Activated gamma-delta T cell treated with anti-CD3 and anti-CD28 coated beads, Interleukin-2, amount 50 U/mL, for 16 hours (primary cell): Measurements from ENCODE around the gene MAN2A1.
"Not testable (repeated sequence)": the region's sequence is repeated elsewhere in the genome, so short reads cannot be mapped to it uniquely, and the experiment has no call there.

Source experiments
- DNase-seq: peaks from one replicate; pipeline ENCODE4 v3.0.0-alpha.2; 2020; ENCODE audit warnings: low read depth

MAN2A1 gene

GRCh38 chr5:109826426-109826825, 136.7 kb downstream of the MAN2A1 start:
- no peak for DNase-seq

- DNase-seq = no peak
These were observed 139.6 kb downstream of the MAN2A1 start for GRCh38 chr5:109829331-109829730.

GRCh38 chr5:109830955-109831502, 141.3 kb downstream of the MAN2A1 start:
- DNase-seq = no peak

GRCh38 chr5:109832207-109833188, 142.8 kb downstream of the MAN2A1 start:
- DNase-seq = not testable (repeated sequence)

- no peak for DNase-seq
These were observed 144.2 kb downstream of the MAN2A1 start for GRCh38 chr5:109833946-109834345.

- no peak for DNase-seq
These were observed 146.6 kb downstream of the MAN2A1 start for GRCh38 chr5:109836280-109836679.

GRCh38 chr5:109837231-109837861, 147.6 kb downstream of the MAN2A1 start:
- no peak for DNase-seq

- no peak for DNase-seq
These were observed 148.4 kb downstream of the MAN2A1 start for GRCh38 chr5:109838157-109838556.

GRCh38 chr5:109844148-109844547, 154.4 kb downstream of the MAN2A1 start:
- no peak for DNase-seq

GRCh38 chr5:109844695-109845094, 155.0 kb downstream of the MAN2A1 start:
- DNase-seq = no peak

GRCh38 chr5:109848130-109848529, 158.4 kb downstream of the MAN2A1 start:
- DNase-seq = no peak

GRCh38 chr5:109849478-109850088, 159.9 kb downstream of the MAN2A1 start:
- DNase-seq = no peak

GRCh38 chr5:109852371-109853155, 162.8 kb downstream of the MAN2A1 start:
- DNase-seq = no peak

- no peak for DNase-seq
These were observed 163.7 kb downstream of the MAN2A1 start for GRCh38 chr5:109853377-109853776.

GRCh38 chr5:109855056-109855455, 165.3 kb downstream of the MAN2A1 start:
- DNase-seq = no peak

- DNase-seq = no peak
These were observed 167.8 kb downstream of the MAN2A1 start for GRCh38 chr5:109857405-109858031.

- no peak for DNase-seq
These were observed 169.8 kb downstream of the MAN2A1 start for GRCh38 chr5:109859537-109859936.

GRCh38 chr5:109862301-109862700, 172.6 kb downstream of the MAN2A1 start:
- no peak for DNase-seq

GRCh38 chr5:109863752-109864151, 174.0 kb downstream of the MAN2A1 start:
- no peak for DNase-seq

GRCh38 chr5:109865637-109866036, 175.9 kb downstream of the MAN2A1 start:
- DNase-seq = no peak

- DNase-seq = no peak
These were observed 176.3 kb downstream of the MAN2A1 start for GRCh38 chr5:109866051-109866450.
